GM12872 (cell line): ENCODE results near the gene RAPGEF1.

Experiments
- TF ChIP-seq, protein P1 (sequence below): IDR thresholded peaks from 3 replicates; pipeline ENCODE4 v1.5.1; 2011; ENCODE audit warnings: low read depth, mild to moderate bottlenecking, low read length, moderate library complexity; ENCODE audit not compliant: insufficient read depth

Gene RAPGEF1

DNA sequence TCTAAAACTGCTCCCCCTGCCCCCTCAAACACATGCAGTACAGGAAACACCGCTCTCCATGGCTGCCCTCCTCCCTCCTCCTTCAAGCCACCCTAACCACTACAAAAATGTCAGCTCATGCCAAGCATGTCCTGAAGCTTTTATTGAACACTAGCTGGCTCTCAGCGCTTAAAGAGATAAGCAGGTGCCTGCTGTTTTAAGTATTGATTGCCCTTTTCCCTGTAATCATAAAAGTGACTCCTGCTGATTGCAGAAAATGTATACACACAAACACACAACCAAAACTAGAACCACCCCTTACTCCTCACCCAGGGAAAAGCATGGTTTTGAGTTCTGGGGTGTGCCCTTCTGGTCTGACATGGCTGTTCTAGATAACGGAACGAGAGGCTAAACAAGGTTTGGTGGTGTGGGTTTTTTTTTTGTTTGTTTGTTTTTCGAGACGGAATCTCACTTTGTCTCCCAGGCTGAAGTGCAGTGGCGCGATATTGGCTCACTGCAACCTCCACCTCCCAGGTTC lies 205.1 kb downstream of the RAPGEF1 start:
- TF ChIP-seq, protein P1, sequence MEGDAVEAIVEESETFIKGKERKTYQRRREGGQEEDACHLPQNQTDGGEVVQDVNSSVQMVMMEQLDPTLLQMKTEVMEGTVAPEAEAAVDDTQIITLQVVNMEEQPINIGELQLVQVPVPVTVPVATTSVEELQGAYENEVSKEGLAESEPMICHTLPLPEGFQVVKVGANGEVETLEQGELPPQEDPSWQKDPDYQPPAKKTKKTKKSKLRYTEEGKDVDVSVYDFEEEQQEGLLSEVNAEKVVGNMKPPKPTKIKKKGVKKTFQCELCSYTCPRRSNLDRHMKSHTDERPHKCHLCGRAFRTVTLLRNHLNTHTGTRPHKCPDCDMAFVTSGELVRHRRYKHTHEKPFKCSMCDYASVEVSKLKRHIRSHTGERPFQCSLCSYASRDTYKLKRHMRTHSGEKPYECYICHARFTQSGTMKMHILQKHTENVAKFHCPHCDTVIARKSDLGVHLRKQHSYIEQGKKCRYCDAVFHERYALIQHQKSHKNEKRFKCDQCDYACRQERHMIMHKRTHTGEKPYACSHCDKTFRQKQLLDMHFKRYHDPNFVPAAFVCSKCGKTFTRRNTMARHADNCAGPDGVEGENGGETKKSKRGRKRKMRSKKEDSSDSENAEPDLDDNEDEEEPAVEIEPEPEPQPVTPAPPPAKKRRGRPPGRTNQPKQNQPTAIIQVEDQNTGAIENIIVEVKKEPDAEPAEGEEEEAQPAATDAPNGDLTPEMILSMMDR, result no peak

DNA sequence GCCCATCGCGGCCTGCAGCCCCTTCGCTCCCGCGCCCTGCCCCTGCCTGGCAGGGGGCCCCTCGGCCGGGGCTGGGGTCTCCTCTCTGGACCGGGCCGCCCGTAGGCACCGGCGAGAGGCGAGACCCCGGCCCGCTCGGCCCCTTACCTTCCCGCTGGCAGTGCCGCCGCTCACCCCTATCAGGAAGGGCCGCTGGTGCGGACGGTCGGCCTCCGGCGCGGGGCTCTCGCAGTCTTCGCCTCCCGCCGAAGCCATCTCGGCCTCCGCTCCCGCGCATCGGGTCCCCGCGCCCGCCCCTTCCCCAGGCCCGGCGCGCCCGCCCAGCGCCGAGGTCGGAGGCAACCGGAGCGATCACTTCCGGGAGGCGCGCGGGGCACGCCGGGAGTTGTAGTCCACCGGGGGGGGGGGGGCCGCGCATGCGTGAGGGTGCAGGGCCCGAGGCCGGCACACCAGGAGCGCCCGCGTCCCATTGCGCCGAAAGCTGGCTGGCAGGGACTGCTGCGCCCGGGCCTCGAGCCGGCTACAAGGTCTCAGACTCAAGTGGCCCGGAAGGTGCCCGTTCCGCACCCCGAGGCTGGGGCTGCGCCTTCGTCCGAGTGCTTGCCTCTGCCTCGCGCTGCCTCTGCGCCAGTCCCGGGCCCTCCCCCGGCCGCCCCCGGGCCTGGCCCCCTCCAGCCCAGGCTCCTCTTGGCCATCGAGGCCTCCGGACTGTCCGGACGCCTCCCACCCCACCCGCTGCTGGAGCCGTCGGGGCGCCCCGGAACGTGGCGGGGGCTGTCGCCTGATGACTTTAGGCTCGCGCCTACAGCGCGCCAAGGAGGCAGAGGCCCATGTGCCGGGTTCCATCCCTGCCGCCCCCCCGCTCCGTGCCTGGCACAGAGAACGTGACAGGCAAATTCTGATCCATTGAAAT lies 208.7 kb downstream of the RAPGEF1 start, which contains the start of gene UCK1:
Gene UCK1 (minus strand): TSS at position 344 of the 913 bp plus-strand sequence. CDS start 89 bp downstream, at position 255.
- TF ChIP-seq, protein P1, result no peak

- TF ChIP-seq, protein P1, result 0 out of 3 replicates have a peak, but pooled peaks have one; percentile 7
Observed at GRCh38 chr9:131530546-131530919, 209.3 kb downstream of the RAPGEF1 start.

GRCh38 chr9:131529597-131530545 lies 210.0 kb downstream of the RAPGEF1 start:
- TF ChIP-seq, protein P1, result no peak

GRCh38 chr9:131528886-131529505 lies 210.9 kb downstream of the RAPGEF1 start:
- TF ChIP-seq, protein P1, result no peak

DNA sequence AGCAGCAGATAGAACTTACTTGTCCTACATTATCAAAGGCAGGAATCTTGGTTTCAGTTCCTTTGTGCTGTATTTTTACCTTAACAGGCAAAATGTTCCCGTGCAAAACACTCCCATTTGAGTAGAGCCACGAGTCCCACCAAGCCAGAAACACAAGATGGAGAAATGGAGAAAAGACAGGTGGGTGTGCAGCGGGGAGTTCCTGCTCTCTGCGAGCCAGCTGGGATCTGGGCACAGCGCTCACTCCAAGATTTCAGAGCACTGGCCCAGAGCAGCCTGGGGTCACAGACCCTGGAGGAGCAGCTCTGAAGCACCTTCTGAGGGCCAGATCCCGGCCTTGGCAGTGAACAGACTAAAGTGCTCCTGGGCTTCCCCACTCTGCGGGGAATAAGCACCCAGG lies 211.7 kb downstream of the RAPGEF1 start:
- TF ChIP-seq, protein P1, result no peak
